Measurements from ENCODE around the gene CPPED1.

The CPPED1 gene

GRCh38 chr16:12747827-12748226 is 55.9 kb downstream of the CPPED1 start:
- H3K4me2 ChIP-seq (ENCODE audit: low read length, poor library complexity, severe bottlenecking), result no peak overlapping the region
- H3K27ac ChIP-seq (ENCODE audit: low read length, poor library complexity, severe bottlenecking), result no peak overlapping the region
- H3K9me3 ChIP-seq (ENCODE audit: control insufficient read depth, low read length), result peaks cover 14% of the 10 kb centered on the region
- no peak overlapping the region for H2AK5ac ChIP-seq (ENCODE audit: low read length, severe bottlenecking)
- H3K36me3 ChIP-seq (ENCODE audit: control insufficient read depth in 1 of 2, insufficient read depth in 2 of 2, low read depth in 1 of 2, low read length in 2 of 2), result no peaks in the 10 kb centered on the region
- no peak overlapping the region for H3K4me3 ChIP-seq (ENCODE audit: insufficient read depth in 1 of 2, low read depth in 1 of 2, low read length in 2 of 2)
- no peaks in the 10 kb centered on the region for H3K27me3 ChIP-seq (ENCODE audit: control insufficient read depth in 1 of 2, insufficient read depth in 1 of 2, low read length in 2 of 2)
- no peak overlapping the region for H2AFZ ChIP-seq (ENCODE audit: low read depth, low read length)
- H2BK5ac ChIP-seq (ENCODE audit: low read depth, low read length, poor library complexity, severe bottlenecking), result no peak overlapping the region
- H2BK15ac ChIP-seq (ENCODE audit: low read depth, poor library complexity, severe bottlenecking), result no peak overlapping the region
- no peak overlapping the region for H3K4ac ChIP-seq (ENCODE audit: low read depth in 1 of 2, low read length in 2 of 2)
- H3K18ac ChIP-seq (ENCODE audit: low read depth in 1 of 2, low read length in 2 of 2), result no peak overlapping the region
- no peak overlapping the region for H2BK120ac ChIP-seq (ENCODE audit: low read depth, low read length)
- H3K23ac ChIP-seq (ENCODE audit: low read length in 2 of 2), result no peak overlapping the region
- 98% methylated on average over 4 of the region's 7 CpGs for WGBS
- H3K9ac ChIP-seq (ENCODE audit: low read length), result no peak overlapping the region
- no peak overlapping the region for H4K91ac ChIP-seq (ENCODE audit: low read length)
- no peaks in the 10 kb centered on the region for H3K4me1 ChIP-seq (ENCODE audit: control insufficient read depth, insufficient read depth, low read depth, low read length)
- H3K79me1 ChIP-seq (replicated peaks; ENCODE audit: low read length, poor library complexity, severe bottlenecking), result peaks cover 5% of the 10 kb centered on the region
- H2BK12ac ChIP-seq (ENCODE audit: low read length in 2 of 2), result no peak overlapping the region
- H4K8ac ChIP-seq (ENCODE audit: low read length), result no peak overlapping the region
- H3K14ac ChIP-seq (ENCODE audit: low read length in 2 of 2), result no peak overlapping the region
- DNase-seq, result no peak

GRCh38 chr16:12747261-12747660 is 56.4 kb downstream of the CPPED1 start:
- H3K27me3 ChIP-seq (ENCODE audit: control insufficient read depth in 1 of 2, insufficient read depth in 1 of 2, low read length in 2 of 2), result no peaks in the 10 kb centered on the region
- H2BK15ac ChIP-seq (ENCODE audit: low read depth, poor library complexity, severe bottlenecking), result no peak overlapping the region
- H2BK5ac ChIP-seq (ENCODE audit: low read depth, low read length, poor library complexity, severe bottlenecking), result no peak overlapping the region
- no peak overlapping the region for H2AFZ ChIP-seq (ENCODE audit: low read depth, low read length)
- no peak overlapping the region for H2BK120ac ChIP-seq (ENCODE audit: low read depth, low read length)
- H3K4me3 ChIP-seq (ENCODE audit: insufficient read depth in 1 of 2, low read depth in 1 of 2, low read length in 2 of 2), result no peak overlapping the region
- no peak overlapping the region for H4K8ac ChIP-seq (ENCODE audit: low read length)
- no peak overlapping the region for H4K91ac ChIP-seq (ENCODE audit: low read length)
- H3K9ac ChIP-seq (ENCODE audit: low read length), result no peak overlapping the region
- no peak overlapping the region for H3K23ac ChIP-seq (ENCODE audit: low read length in 2 of 2)
- H3K4me2 ChIP-seq (ENCODE audit: low read length, poor library complexity, severe bottlenecking), result no peak overlapping the region
- H3K4me1 ChIP-seq (ENCODE audit: control insufficient read depth, insufficient read depth, low read depth, low read length), result no peaks in the 10 kb centered on the region
- no peak overlapping the region for H3K18ac ChIP-seq (ENCODE audit: low read depth in 1 of 2, low read length in 2 of 2)
- H2AK5ac ChIP-seq (ENCODE audit: low read length, severe bottlenecking), result no peak overlapping the region
- peaks cover 14% of the 10 kb centered on the region for H3K9me3 ChIP-seq (ENCODE audit: control insufficient read depth, low read length)
- no peak overlapping the region for H3K4ac ChIP-seq (ENCODE audit: low read depth in 1 of 2, low read length in 2 of 2)
- H3K36me3 ChIP-seq (ENCODE audit: control insufficient read depth in 1 of 2, insufficient read depth in 2 of 2, low read depth in 1 of 2, low read length in 2 of 2), result no peaks in the 10 kb centered on the region
- DNase-seq, result no peak
- H3K14ac ChIP-seq (ENCODE audit: low read length in 2 of 2), result no peak overlapping the region
- WGBS, result 100% methylated on average over 1 of the region's 2 CpGs
- H2BK12ac ChIP-seq (ENCODE audit: low read length in 2 of 2), result no peak overlapping the region
- H3K79me1 ChIP-seq (replicated peaks; ENCODE audit: low read length, poor library complexity, severe bottlenecking), result peaks cover 5% of the 10 kb centered on the region
- H3K27ac ChIP-seq (ENCODE audit: low read length, poor library complexity, severe bottlenecking), result no peak overlapping the region

GRCh38 chr16:12744860-12745259 is 58.8 kb downstream of the CPPED1 start:
- 93% methylated on average over 4 of the region's 4 CpGs for WGBS
- DNase-seq, result no peak
- peaks cover 15% of the 10 kb centered on the region for H3K9me3 ChIP-seq (ENCODE audit: control insufficient read depth, low read length)
- H3K79me1 ChIP-seq (replicated peaks; ENCODE audit: low read length, poor library complexity, severe bottlenecking), result peaks cover 10% of the 10 kb centered on the region
- H3K4ac ChIP-seq (ENCODE audit: low read depth in 1 of 2, low read length in 2 of 2), result no peak overlapping the region
- no peak overlapping the region for H3K14ac ChIP-seq (ENCODE audit: low read length in 2 of 2)
- H4K8ac ChIP-seq (ENCODE audit: low read length), result no peak overlapping the region
- no peak overlapping the region for H2AK5ac ChIP-seq (ENCODE audit: low read length, severe bottlenecking)
- no peak overlapping the region for H3K9ac ChIP-seq (ENCODE audit: low read length)
- no peak overlapping the region for H2BK12ac ChIP-seq (ENCODE audit: low read length in 2 of 2)
- H3K4me3 ChIP-seq (ENCODE audit: insufficient read depth in 1 of 2, low read depth in 1 of 2, low read length in 2 of 2), result peak overlapping the region in 1 of 2 experiments; percentile 27
- H2BK120ac ChIP-seq (ENCODE audit: low read depth, low read length), result no peak overlapping the region
- H3K36me3 ChIP-seq (ENCODE audit: control insufficient read depth in 1 of 2, insufficient read depth in 2 of 2, low read depth in 1 of 2, low read length in 2 of 2), result peaks cover 0 to 5% of the 10 kb centered on the region in 2 experiments
- H3K23ac ChIP-seq (ENCODE audit: low read length in 2 of 2), result no peak overlapping the region
- H3K18ac ChIP-seq (ENCODE audit: low read depth in 1 of 2, low read length in 2 of 2), result no peak overlapping the region
- H2BK15ac ChIP-seq (ENCODE audit: low read depth, poor library complexity, severe bottlenecking), result no peak overlapping the region
- H2AFZ ChIP-seq (ENCODE audit: low read depth, low read length), result no peak overlapping the region
- H3K27me3 ChIP-seq (ENCODE audit: control insufficient read depth in 1 of 2, insufficient read depth in 1 of 2, low read length in 2 of 2), result no peaks in the 10 kb centered on the region
- H2BK5ac ChIP-seq (ENCODE audit: low read depth, low read length, poor library complexity, severe bottlenecking), result no peak overlapping the region
- no peaks in the 10 kb centered on the region for H3K4me1 ChIP-seq (ENCODE audit: control insufficient read depth, insufficient read depth, low read depth, low read length)
- no peak overlapping the region for H4K91ac ChIP-seq (ENCODE audit: low read length)
- H3K4me2 ChIP-seq (ENCODE audit: low read length, poor library complexity, severe bottlenecking), result no peak overlapping the region
- no peak overlapping the region for H3K27ac ChIP-seq (ENCODE audit: low read length, poor library complexity, severe bottlenecking)

GRCh38 chr16:12742741-12743140 is 60.9 kb downstream of the CPPED1 start:
- Histone ChIP-seq H2AFZ (ENCODE audit: low read depth, low read length) (no peak overlapping the region), H3K4me3 (ENCODE audit: insufficient read depth in 1 of 2, low read depth in 1 of 2, low read length in 2 of 2) (no peak overlapping the region), H3K14ac (ENCODE audit: low read length in 2 of 2) (no peak overlapping the region), H3K79me1 (replicated peaks; ENCODE audit: low read length, poor library complexity, severe bottlenecking) (peaks cover 13% of the 10 kb centered on the region), H3K36me3 (ENCODE audit: control insufficient read depth in 1 of 2, insufficient read depth in 2 of 2, low read depth in 1 of 2, low read length in 2 of 2) (peaks cover 0 to 5% of the 10 kb centered on the region in 2 experiments), H3K9ac (ENCODE audit: low read length) (no peak overlapping the region), H2BK5ac (ENCODE audit: low read depth, low read length, poor library complexity, severe bottlenecking) (no peak overlapping the region), H3K27ac (ENCODE audit: low read length, poor library complexity, severe bottlenecking) (no peak overlapping the region), H2BK120ac (ENCODE audit: low read depth, low read length) (no peak overlapping the region), H4K8ac (ENCODE audit: low read length) (peak overlapping the region; percentile 41), H2AK5ac (ENCODE audit: low read length, severe bottlenecking) (no peak overlapping the region), H3K4me1 (ENCODE audit: control insufficient read depth, insufficient read depth, low read depth, low read length) (no peaks in the 10 kb centered on the region), H2BK12ac (ENCODE audit: low read length in 2 of 2) (no peak overlapping the region), H4K91ac (ENCODE audit: low read length) (no peak overlapping the region), H3K18ac (ENCODE audit: low read depth in 1 of 2, low read length in 2 of 2) (no peak overlapping the region), H2BK15ac (ENCODE audit: low read depth, poor library complexity, severe bottlenecking) (no peak overlapping the region), H3K27me3 (ENCODE audit: control insufficient read depth in 1 of 2, insufficient read depth in 1 of 2, low read length in 2 of 2) (no peaks in the 10 kb centered on the region), H3K4me2 (ENCODE audit: low read length, poor library complexity, severe bottlenecking) (no peak overlapping the region), H3K4ac (ENCODE audit: low read depth in 1 of 2, low read length in 2 of 2) (no peak overlapping the region), H3K23ac (ENCODE audit: low read length in 2 of 2) (no peak overlapping the region), H3K9me3 (ENCODE audit: control insufficient read depth, low read length) (peaks cover 18% of the 10 kb centered on the region)
- no peak for DNase-seq
- WGBS, result 79% methylated on average over 4 of the region's 4 CpGs

Data from mesenchymal stem cell (in vitro differentiated cells and primary cell).